Measurements from ENCODE around the gene CDC42SE2.

Gene CDC42SE2

GRCh38 chr5:131433109-131433508 lies 169.3 kb downstream of the CDC42SE2 start:
- DNase-seq (ENCODE audit: low read depth in 2 of 2) = no peak

- no peak for DNase-seq (ENCODE audit: low read depth in 2 of 2)
These were observed 172.2 kb downstream of the CDC42SE2 start for GRCh38 chr5:131436081-131436480.

- DNase-seq (ENCODE audit: low read depth in 2 of 2) = no peak
These were observed 177.3 kb downstream of the CDC42SE2 start for GRCh38 chr5:131441184-131441583.
